Measurements from ENCODE around the gene ZNF629.

Gene ZNF629

DNA sequence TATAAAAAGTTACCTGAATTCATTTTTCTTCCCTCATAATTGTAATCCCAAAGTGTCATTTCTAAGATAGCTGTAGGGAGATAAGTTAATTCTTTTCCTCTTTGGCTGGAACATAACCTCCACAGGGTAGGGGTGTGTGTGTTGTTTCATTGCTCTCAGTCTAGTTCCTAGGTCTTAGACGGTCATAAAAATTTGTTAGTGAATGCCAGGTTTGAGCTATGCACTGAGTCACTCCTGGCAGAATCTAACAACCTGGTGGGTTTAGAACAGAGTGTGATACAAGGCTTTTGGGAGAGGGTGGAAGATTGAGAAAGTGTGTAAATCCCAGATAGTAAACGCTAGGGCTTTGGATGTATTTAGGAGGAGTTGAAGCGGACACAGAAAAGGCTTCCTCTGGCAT lies 39.7 kb downstream of the ZNF629 start:
- no peak for TF ChIP-seq FOXP2 (optimal IDR thresholded peaks at IDR 0.05; ENCODE audit: borderline replicate concordance, extremely low read depth, extremely low read length, insufficient read depth)
- TF ChIP-seq, protein P1, sequence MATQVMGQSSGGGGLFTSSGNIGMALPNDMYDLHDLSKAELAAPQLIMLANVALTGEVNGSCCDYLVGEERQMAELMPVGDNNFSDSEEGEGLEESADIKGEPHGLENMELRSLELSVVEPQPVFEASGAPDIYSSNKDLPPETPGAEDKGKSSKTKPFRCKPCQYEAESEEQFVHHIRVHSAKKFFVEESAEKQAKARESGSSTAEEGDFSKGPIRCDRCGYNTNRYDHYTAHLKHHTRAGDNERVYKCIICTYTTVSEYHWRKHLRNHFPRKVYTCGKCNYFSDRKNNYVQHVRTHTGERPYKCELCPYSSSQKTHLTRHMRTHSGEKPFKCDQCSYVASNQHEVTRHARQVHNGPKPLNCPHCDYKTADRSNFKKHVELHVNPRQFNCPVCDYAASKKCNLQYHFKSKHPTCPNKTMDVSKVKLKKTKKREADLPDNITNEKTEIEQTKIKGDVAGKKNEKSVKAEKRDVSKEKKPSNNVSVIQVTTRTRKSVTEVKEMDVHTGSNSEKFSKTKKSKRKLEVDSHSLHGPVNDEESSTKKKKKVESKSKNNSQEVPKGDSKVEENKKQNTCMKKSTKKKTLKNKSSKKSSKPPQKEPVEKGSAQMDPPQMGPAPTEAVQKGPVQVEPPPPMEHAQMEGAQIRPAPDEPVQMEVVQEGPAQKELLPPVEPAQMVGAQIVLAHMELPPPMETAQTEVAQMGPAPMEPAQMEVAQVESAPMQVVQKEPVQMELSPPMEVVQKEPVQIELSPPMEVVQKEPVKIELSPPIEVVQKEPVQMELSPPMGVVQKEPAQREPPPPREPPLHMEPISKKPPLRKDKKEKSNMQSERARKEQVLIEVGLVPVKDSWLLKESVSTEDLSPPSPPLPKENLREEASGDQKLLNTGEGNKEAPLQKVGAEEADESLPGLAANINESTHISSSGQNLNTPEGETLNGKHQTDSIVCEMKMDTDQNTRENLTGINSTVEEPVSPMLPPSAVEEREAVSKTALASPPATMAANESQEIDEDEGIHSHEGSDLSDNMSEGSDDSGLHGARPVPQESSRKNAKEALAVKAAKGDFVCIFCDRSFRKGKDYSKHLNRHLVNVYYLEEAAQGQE (IDR thresholded peaks at IDR 0.05; ENCODE audit: insufficient read depth in 1 of 2, low read depth in 2 of 2, low read length in 2 of 2): no peak
- TF ChIP-seq TAF1 (IDR thresholded peaks at IDR 0.05; ENCODE audit: borderline replicate concordance, insufficient read depth, low read length): no peak
- no peak for TF ChIP-seq SIN3A (IDR thresholded peaks at IDR 0.05; ENCODE audit: borderline replicate concordance, insufficient read depth, low read length)

DNA sequence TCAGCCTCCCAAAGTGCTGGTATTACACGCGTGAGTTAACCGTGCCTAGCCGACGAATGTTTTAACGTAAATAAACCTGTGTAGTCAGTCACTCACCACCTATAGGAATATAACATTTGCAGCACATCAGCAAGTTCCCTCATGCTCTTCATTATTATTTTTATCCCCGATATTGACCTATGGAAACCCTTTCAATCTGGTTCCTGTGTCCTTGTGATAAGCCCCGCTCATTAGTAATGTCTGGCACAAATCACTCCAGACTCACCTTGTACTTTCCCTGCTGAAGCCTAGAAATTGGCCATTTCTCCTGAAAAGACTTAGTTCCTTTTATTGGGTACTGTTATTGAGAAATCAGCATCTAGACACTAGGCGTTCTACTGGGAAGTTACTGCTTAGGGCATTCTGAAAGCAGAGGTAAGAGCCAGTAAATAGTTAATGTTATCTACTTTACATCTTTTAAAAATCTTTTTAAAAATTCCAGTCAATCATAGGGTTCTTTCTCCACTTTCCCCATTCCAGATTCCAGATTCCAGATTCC lies 40.3 kb downstream of the ZNF629 start:
- TF ChIP-seq, protein P1 (IDR thresholded peaks at IDR 0.05; ENCODE audit: insufficient read depth in 1 of 2, low read depth in 2 of 2, low read length in 2 of 2): no peak
- TF ChIP-seq POLR2AphosphoS5 (IDR thresholded peaks at IDR 0.05; ENCODE audit: low read depth, low read length) (no peak), TAF1 (IDR thresholded peaks at IDR 0.05; ENCODE audit: borderline replicate concordance, insufficient read depth, low read length) (no peak)

DNA sequence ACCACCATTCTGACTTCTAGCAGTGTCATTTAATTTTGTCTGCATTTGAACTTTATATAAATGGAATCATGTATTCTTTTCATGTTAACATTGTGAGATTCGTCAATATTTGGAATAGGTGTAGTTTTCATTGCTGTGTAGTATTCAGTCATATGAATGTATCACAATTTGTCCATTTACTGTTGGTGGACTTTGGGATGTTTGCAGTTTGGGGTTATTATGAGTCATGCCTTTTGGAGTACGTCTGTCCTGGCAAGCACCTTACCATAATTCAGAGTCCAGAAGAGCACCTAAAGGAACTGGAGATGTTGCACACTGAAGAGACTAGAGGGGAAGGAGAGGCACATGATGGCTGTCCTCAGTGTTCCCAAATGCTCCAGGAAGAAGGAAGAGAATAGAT lies 41.9 kb downstream of the ZNF629 start:
- TF ChIP-seq POLR2AphosphoS5 (IDR thresholded peaks at IDR 0.05; ENCODE audit: low read depth, low read length): no peak
- TF ChIP-seq TAF1 (IDR thresholded peaks at IDR 0.05; ENCODE audit: borderline replicate concordance, insufficient read depth, low read length): no peak
- no peak for TF ChIP-seq SIN3A (IDR thresholded peaks at IDR 0.05; ENCODE audit: borderline replicate concordance, insufficient read depth, low read length)
- TF ChIP-seq, protein P1 (IDR thresholded peaks at IDR 0.05; ENCODE audit: insufficient read depth in 1 of 2, low read depth in 2 of 2, low read length in 2 of 2): no peak
- TF ChIP-seq FOXP2 (optimal IDR thresholded peaks at IDR 0.05; ENCODE audit: borderline replicate concordance, extremely low read depth, extremely low read length, insufficient read depth): no peak

DNA sequence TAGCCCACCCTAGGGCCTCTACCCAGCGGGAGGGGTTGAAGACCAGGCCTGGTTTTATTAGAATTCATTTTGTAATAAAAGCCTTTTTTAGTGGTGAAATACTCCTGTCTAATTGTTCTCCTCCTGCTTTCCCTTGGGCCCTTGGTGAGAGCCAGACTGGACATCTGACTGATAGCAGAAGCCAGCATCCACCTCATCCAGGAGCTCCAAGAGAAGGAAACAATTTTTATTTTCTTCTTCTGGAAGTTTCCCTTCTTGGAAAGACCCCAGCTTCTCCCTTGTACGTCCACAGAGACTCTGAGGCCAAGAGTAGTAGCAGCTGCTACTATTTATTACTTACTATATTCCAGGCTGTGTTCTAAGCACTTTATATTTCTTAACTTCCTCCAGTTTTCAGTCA lies 42.8 kb downstream of the ZNF629 start:
- TF ChIP-seq, protein P1 (IDR thresholded peaks at IDR 0.05; ENCODE audit: insufficient read depth in 1 of 2, low read depth in 2 of 2, low read length in 2 of 2): no peak
- no peak for TF ChIP-seq TAF1 (IDR thresholded peaks at IDR 0.05; ENCODE audit: borderline replicate concordance, insufficient read depth, low read length)
- TF ChIP-seq SIN3A (IDR thresholded peaks at IDR 0.05; ENCODE audit: borderline replicate concordance, insufficient read depth, low read length): no peak
- TF ChIP-seq POLR2AphosphoS5 (IDR thresholded peaks at IDR 0.05; ENCODE audit: low read depth, low read length): no peak
- TF ChIP-seq FOXP2 (optimal IDR thresholded peaks at IDR 0.05; ENCODE audit: borderline replicate concordance, extremely low read depth, extremely low read length, insufficient read depth): no peak

DNA sequence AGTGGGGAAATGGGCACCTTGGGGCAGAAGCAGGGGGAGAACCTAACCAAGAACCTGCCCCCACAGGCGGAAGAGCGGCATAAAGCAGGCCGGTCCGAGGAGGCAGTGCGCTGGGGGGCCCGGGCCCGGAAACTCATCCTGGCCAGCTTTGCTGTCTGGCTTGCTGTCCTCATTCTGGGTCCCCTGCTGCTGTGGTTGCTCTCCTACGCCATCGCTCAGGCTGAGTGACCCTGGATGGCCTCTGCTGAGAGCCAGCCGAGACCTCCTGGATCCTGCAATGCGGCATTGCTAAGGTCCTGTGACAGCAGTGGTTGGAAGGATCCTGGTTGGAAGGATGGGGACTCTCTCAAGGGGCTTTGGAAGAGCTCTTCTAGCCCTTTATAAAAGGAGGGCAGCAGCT lies 43.3 kb downstream of the ZNF629 start:
- TF ChIP-seq, protein P1 (IDR thresholded peaks at IDR 0.05; ENCODE audit: insufficient read depth in 1 of 2, low read depth in 2 of 2, low read length in 2 of 2): no peak
- TF ChIP-seq POLR2AphosphoS5 (IDR thresholded peaks at IDR 0.05; ENCODE audit: low read depth, low read length) (no peak), SIN3A (IDR thresholded peaks at IDR 0.05; ENCODE audit: borderline replicate concordance, insufficient read depth, low read length) (no peak), TAF1 (IDR thresholded peaks at IDR 0.05; ENCODE audit: borderline replicate concordance, insufficient read depth, low read length) (no peak), FOXP2 (optimal IDR thresholded peaks at IDR 0.05; ENCODE audit: borderline replicate concordance, extremely low read depth, extremely low read length, insufficient read depth) (no peak)

Measured in PFSK-1 (cell line).